ENCODE data around the gene NCAPD3.
"Not testable (repeated sequence)": the region's sequence is repeated elsewhere in the genome, so short reads cannot be mapped to it uniquely, and the experiment has no call there.

NCAPD3 gene

GRCh38 chr11:134126217-134126822 is 97.4 kb downstream of the NCAPD3 start:
- no peak for DNase-seq

- no peak for DNase-seq
Observed at GRCh38 chr11:134125507-134125906, 98.3 kb downstream of the NCAPD3 start.

GRCh38 chr11:134124660-134125451 is 98.9 kb downstream of the NCAPD3 start:
- no peak for DNase-seq

- DNase-seq = no peak
Observed at GRCh38 chr11:134120921-134121526, 102.7 kb downstream of the NCAPD3 start.

GRCh38 chr11:134120143-134120850 is 103.5 kb downstream of the NCAPD3 start:
- DNase-seq = no peak

GRCh38 chr11:134119094-134119493 is 104.7 kb downstream of the NCAPD3 start:
- DNase-seq = no peak

- no peak for DNase-seq
Observed at GRCh38 chr11:134118006-134118405, 105.8 kb downstream of the NCAPD3 start.

GRCh38 chr11:134116210-134116609 is 107.6 kb downstream of the NCAPD3 start:
- DNase-seq = no peak

- DNase-seq = not testable (repeated sequence)
Observed at GRCh38 chr11:134113787-134114186, 110.0 kb downstream of the NCAPD3 start.

GRCh38 chr11:134110252-134110815 is 113.4 kb downstream of the NCAPD3 start:
- DNase-seq = no peak

All from inflammatory macrophage treated with lipopolysaccharide for 1 hour (primary cell).